HG02763 (cell line): ENCODE measurements around the gene CERS4.
"Not testable (repeated sequence)": the region's sequence is repeated elsewhere in the genome, so short reads cannot be mapped to it uniquely, and the experiment has no call there.

ENCODE experiments used
- ATAC-seq: cut with Tn5 transposase; IDR thresholded peaks from one replicate; pipeline ENCODE4 v1.9.1; 2021; ENCODE audit warnings: mild to moderate bottlenecking, moderate library complexity; ENCODE audit not compliant: unreplicated experiment

CERS4 gene

GRCh38 chr19:8259142-8259921 lies 50.2 kb downstream of the CERS4 start:
- ATAC-seq = no peak

- ATAC-seq = no peak
Measured at GRCh38 chr19:8259922-8260247, 50.7 kb downstream of the CERS4 start.

GRCh38 chr19:8261347-8261746 lies 52.2 kb downstream of the CERS4 start:
- ATAC-seq = no peak

GRCh38 chr19:8261881-8262280 lies 52.7 kb downstream of the CERS4 start:
- no peak for ATAC-seq

- ATAC-seq = no peak
Measured at GRCh38 chr19:8262431-8262830, 53.3 kb downstream of the CERS4 start.

- ATAC-seq = not testable (repeated sequence)
Measured at GRCh38 chr19:8264248-8264647, 55.1 kb downstream of the CERS4 start.

GRCh38 chr19:8265872-8266271 lies 56.7 kb downstream of the CERS4 start:
- ATAC-seq = no peak

- no peak for ATAC-seq
Measured at GRCh38 chr19:8269724-8270123, 60.6 kb downstream of the CERS4 start.

- not testable (repeated sequence) for ATAC-seq
Measured at GRCh38 chr19:8276508-8276907, 67.3 kb downstream of the CERS4 start.

GRCh38 chr19:8291337-8291736 lies 82.2 kb downstream of the CERS4 start:
- not testable (repeated sequence) for ATAC-seq

GRCh38 chr19:8302357-8302691 lies 93.2 kb downstream of the CERS4 start:
- ATAC-seq = no peak

- no peak for ATAC-seq
Measured at GRCh38 chr19:8302734-8303133, 93.6 kb downstream of the CERS4 start.

GRCh38 chr19:8304841-8305621 lies 95.9 kb downstream of the CERS4 start:
- ATAC-seq = no peak

GRCh38 chr19:8305798-8306197 lies 96.6 kb downstream of the CERS4 start:
- ATAC-seq = no peak

GRCh38 chr19:8306235-8307054 lies 97.3 kb downstream of the CERS4 start:
- no peak for ATAC-seq

GRCh38 chr19:8307400-8307964 lies 98.3 kb downstream of the CERS4 start:
- ATAC-seq = no peak

GRCh38 chr19:8307965-8308866 lies 99.0 kb downstream of the CERS4 start, which contains the start of gene CD320:
Gene CD320, minus strand, starts transcription at chr19:8308358. Its CDS starts 68 bp downstream, at chr19:8308290.
- ATAC-seq = peak; percentile 72

GRCh38 chr19:8308891-8309291 lies 99.7 kb downstream of the CERS4 start:
- no peak for ATAC-seq

GRCh38 chr19:8310342-8311055 lies 101.3 kb downstream of the CERS4 start:
- no peak for ATAC-seq
